Endothelial cell of umbilical vein (primary cell): ENCODE results near the gene DDB1. TPM values are rescaled to one million over a fixed set of nuclear protein-coding genes. Genes with fewer than 3 reads are reported as not detected.

Experiments
- BruUV-seq: library from RNA; stranded (reverse); fragments of 400-500 nt; replicated peaks from 2 replicates; lab custom pipeline; 2021; lab: Mats Ljungman, UMichigan
- CTCF ChIA-PET: fragments of 300-600, 350-600 bp; sonication (Branson Sonifier 250); formaldehyde crosslinking; loops from one replicate; lab custom pipeline; 2021; ENCODE audit warnings: antibody characterized with exemption, inconsistent platforms; lab: Charles Lee
- POLR2A ChIA-PET: fragments of 300-600, 350-600 bp; sonication (Branson Sonifier 250); formaldehyde crosslinking; loops from one replicate; lab custom pipeline; 2021; ENCODE audit warnings: antibody characterized with exemption, inconsistent platforms; lab: Charles Lee
- DNase-seq: peaks from one replicate; pipeline ENCODE4 v3.0.0-alpha.2; 2011; ENCODE audit warnings: low read depth, low spot score
- FAIRE-seq: peaks from 2 replicates; lab custom pipeline; 2011; peaks lifted over from hg19 to GRCh38; lab: Jason Lieb, UNC
- H2AFZ ChIP-seq: 2 replicates; pipeline ENCODE4 v1.6.0; 2012; ENCODE audit warnings: low read depth, low read length, control low read depth, inconsistent platforms
- H3K27ac ChIP-seq: 2 replicates; pipeline ENCODE4 v1.5.1; 2011; ENCODE audit warnings: low read depth, mild to moderate bottlenecking, control low read depth, low read length, moderate library complexity; ENCODE audit not compliant: insufficient read depth
- H3K27me3 ChIP-seq, 2 experiments: 2 replicates each; pipeline versions ENCODE4 v1.6.0 to v1.6.1; 2011; ENCODE audit warnings: low read length in 2 of 2, mixed read lengths in 1 of 2; ENCODE audit not compliant: control insufficient read depth in 2 of 2, insufficient read depth in 2 of 2
- H3K36me3 ChIP-seq, 2 experiments: 2 replicates in 1 of 2; 3 replicates in 1 of 2; pipeline ENCODE4 v1.5.1; 2011; ENCODE audit warnings: low read length in 2 of 2, mild to moderate bottlenecking in 1 of 2, moderate library complexity in 1 of 2; ENCODE audit not compliant: control insufficient read depth in 2 of 2, insufficient read depth in 2 of 2; ENCODE audit errors: extremely low read depth in 1 of 2
- H3K4me1 ChIP-seq: 3 replicates; pipeline ENCODE4 v1.5.1; 2011; ENCODE audit warnings: mild to moderate bottlenecking, low read length; ENCODE audit not compliant: control insufficient read depth, insufficient read depth; ENCODE audit errors: extremely low read depth
- H3K4me2 ChIP-seq: 2 replicates; pipeline ENCODE4 v1.6.1; 2011; ENCODE audit warnings: low read length, control low read depth, mixed read lengths; ENCODE audit not compliant: insufficient read depth
- H3K4me3 ChIP-seq, 3 experiments: fragments of 200-600 bp in 1 of 3; sonication (generic), shearing (Covaris generic) in 1 of 3; replicated peaks in 1 of 3; 2 replicates each; pipeline ENCODE4 v1.5.1; 2011 to 2016; ENCODE audit warnings: control low read depth in 3 of 3, low read length in 3 of 3, mild to moderate bottlenecking in 2 of 3, inconsistent platforms in 1 of 3, low read depth in 1 of 3, moderate library complexity in 1 of 3; ENCODE audit not compliant: insufficient read depth in 1 of 3
- H3K79me2 ChIP-seq: 2 replicates; pipeline ENCODE4 v1.6.0; 2012; ENCODE audit warnings: low read length, inconsistent platforms; ENCODE audit not compliant: control insufficient read depth, insufficient read depth
- H3K9ac ChIP-seq: replicated peaks from 2 replicates; pipeline ENCODE3; 2011; ENCODE audit warnings: low read length, control low read depth; ENCODE audit not compliant: insufficient read depth; ENCODE audit errors: extremely low read depth
- H3K9me1 ChIP-seq: replicated peaks from 3 replicates; pipeline ENCODE4 v1.6.0; 2011; ENCODE audit warnings: mild to moderate bottlenecking, low read length; ENCODE audit not compliant: control insufficient read depth, insufficient read depth; ENCODE audit errors: extremely low read depth
- H3K9me3 ChIP-seq: replicated peaks from 2 replicates; pipeline ENCODE4 v1.5.1; 2012; ENCODE audit warnings: low read length, inconsistent platforms; ENCODE audit not compliant: control insufficient read depth, insufficient read depth
- H4K20me1 ChIP-seq: replicated peaks from 2 replicates; pipeline ENCODE3; 2011; ENCODE audit warnings: mild to moderate bottlenecking, low read length; ENCODE audit not compliant: control insufficient read depth, insufficient read depth; ENCODE audit errors: extremely low read depth
- EZH2 ChIP-seq: IDR thresholded peaks from 2 replicates; pipeline ENCODE4 v1.6.1; 2012; ENCODE audit warnings: borderline replicate concordance, low read depth, mild to moderate bottlenecking, moderate library complexity, low read length, inconsistent platforms; ENCODE audit not compliant: severe bottlenecking
- FOS ChIP-seq: IDR thresholded peaks from 2 replicates; pipeline ENCODE4 v1.6.1; 2011; ENCODE audit warnings: mild to moderate bottlenecking, low read length, moderate library complexity, borderline replicate concordance; ENCODE audit not compliant: insufficient read depth
- GATA2 ChIP-seq: IDR thresholded peaks from 2 replicates; pipeline ENCODE4 v1.7.0; 2011; ENCODE audit warnings: low read depth, mild to moderate bottlenecking, moderate library complexity, mixed read lengths, low read length; ENCODE audit not compliant: insufficient read length, insufficient read depth
- MYC ChIP-seq: IDR thresholded peaks from one replicate; pipeline ENCODE4 v1.6.1; 2011; ENCODE audit warnings: mild to moderate bottlenecking, low read depth, low read length
- POLR2A ChIP-seq: IDR thresholded peaks from 2 replicates; pipeline ENCODE4 v1.6.1; 2012; ENCODE audit warnings: low read depth, mild to moderate bottlenecking, control low read depth, low read length
- POLR2AphosphoS5 ChIP-seq: IDR thresholded peaks from 2 replicates; pipeline ENCODE4 v1.6.1; 2012; ENCODE audit warnings: low read depth, mild to moderate bottlenecking, control low read depth, low read length, moderate library complexity; ENCODE audit not compliant: insufficient read depth
- dilution Hi-C: fragments of 300-500 bp; cut with MboI; formaldehyde crosslinking; loops from one replicate; pipeline ENCODE4 v1.15.0; 2019; ENCODE audit warnings: low sequenced_read_pairs; ENCODE audit not compliant: extremely low pct_ligation_motif_present
- intact Hi-C: fragments of 100-400 bp; cut with micrococcal nuclease; formaldehyde crosslinking; loops from one replicate; pipeline ENCODE4 v1.10.0; 2022
- polyA plus RNA-seq, 4 experiments: library from polyadenylated mRNA; depleted of rRNA in 3 of 4; stranded (reverse) in 3 of 4; unstranded in 1 of 4; fragments of >200 nt; gene quantifications; 2 replicates each; pipeline versions ENCODE4 v1.2.1 to v1.2.3, GENCODE V29; 2011 to 2012; ENCODE audit warnings: missing spikeins in 1 of 4
- total RNA-seq: library from RNA; stranded (reverse); gene quantifications from 2 replicates; pipeline ENCODE4 v1.2.3, GENCODE V29; 2021
- TF ChIP-seq, protein P1 (sequence below): IDR thresholded peaks from 2 replicates; pipeline ENCODE4 v1.6.1; 2011; ENCODE audit not compliant: insufficient read depth, insufficient read length
- TF ChIP-seq, protein P2 (sequence below), 2 donors: IDR thresholded peaks; 1 replicate in 1 of 2; 2 replicates in 1 of 2; pipeline ENCODE4 v1.5.1; 2011; ENCODE audit warnings: low read length in 2 of 2, mild to moderate bottlenecking in 2 of 2, moderate library complexity in 2 of 2, control low read depth in 1 of 2, inconsistent platforms in 1 of 2, low read depth in 1 of 2; ENCODE audit not compliant: insufficient read depth in 1 of 2; ENCODE audit errors: extremely low read depth in 1 of 2

Gene DDB1
- total and polyA plus RNA-seq, 2 donors (not counting 3 experiments of a cell fraction or from before 2014, with no cell fraction given): 229 to 230 TPM

GRCh38 chr11:61339490-61339878, 6.6 kb upstream of the DDB1 start:
- no peak for FAIRE-seq
- BruUV-seq: no TSS peak
- intact Hi-C loops (loop anchor here (10.0 kb wide), 1 partner anchor 85 kb away; no protein-coding TSS in a partner anchor), dilution Hi-C loops (no loop called here)
- POLR2A ChIA-PET: no interaction called here
- TF ChIP-seq POLR2A: no peak
- TF ChIP-seq EZH2: no peak
- no peak for TF ChIP-seq POLR2AphosphoS5
- TF ChIP-seq MYC: no peak
- no peak for TF ChIP-seq GATA2
- TF ChIP-seq, protein P1, sequence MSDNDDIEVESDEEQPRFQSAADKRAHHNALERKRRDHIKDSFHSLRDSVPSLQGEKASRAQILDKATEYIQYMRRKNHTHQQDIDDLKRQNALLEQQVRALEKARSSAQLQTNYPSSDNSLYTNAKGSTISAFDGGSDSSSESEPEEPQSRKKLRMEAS: no peak
- TF ChIP-seq FOS: no peak
- TF ChIP-seq, protein P2, sequence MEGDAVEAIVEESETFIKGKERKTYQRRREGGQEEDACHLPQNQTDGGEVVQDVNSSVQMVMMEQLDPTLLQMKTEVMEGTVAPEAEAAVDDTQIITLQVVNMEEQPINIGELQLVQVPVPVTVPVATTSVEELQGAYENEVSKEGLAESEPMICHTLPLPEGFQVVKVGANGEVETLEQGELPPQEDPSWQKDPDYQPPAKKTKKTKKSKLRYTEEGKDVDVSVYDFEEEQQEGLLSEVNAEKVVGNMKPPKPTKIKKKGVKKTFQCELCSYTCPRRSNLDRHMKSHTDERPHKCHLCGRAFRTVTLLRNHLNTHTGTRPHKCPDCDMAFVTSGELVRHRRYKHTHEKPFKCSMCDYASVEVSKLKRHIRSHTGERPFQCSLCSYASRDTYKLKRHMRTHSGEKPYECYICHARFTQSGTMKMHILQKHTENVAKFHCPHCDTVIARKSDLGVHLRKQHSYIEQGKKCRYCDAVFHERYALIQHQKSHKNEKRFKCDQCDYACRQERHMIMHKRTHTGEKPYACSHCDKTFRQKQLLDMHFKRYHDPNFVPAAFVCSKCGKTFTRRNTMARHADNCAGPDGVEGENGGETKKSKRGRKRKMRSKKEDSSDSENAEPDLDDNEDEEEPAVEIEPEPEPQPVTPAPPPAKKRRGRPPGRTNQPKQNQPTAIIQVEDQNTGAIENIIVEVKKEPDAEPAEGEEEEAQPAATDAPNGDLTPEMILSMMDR (IDR thresholded peaks at IDR 0.05; ENCODE audit: extremely low read depth in 1 of 2, insufficient read depth in 1 of 2, low read depth in 1 of 2, low read length in 2 of 2): no peak
- H3K4me3 ChIP-seq: no peak overlapping the region
- DNase-seq: no peak
- peaks cover 0 to 2% of the 10 kb centered on the region in 2 experiments for H3K36me3 ChIP-seq
- no peak overlapping the region for H3K9ac ChIP-seq
- no peaks in the 10 kb centered on the region for H3K27me3 ChIP-seq
- CTCF ChIA-PET: interaction anchor here (8.0 kb wide), 1 partner anchor 45 kb away, joined by 345 read pairs; no protein-coding TSS in a partner anchor
- no peak overlapping the region for H3K27ac ChIP-seq
- H3K4me1 ChIP-seq: no peaks in the 10 kb centered on the region
- H2AFZ ChIP-seq: no peak overlapping the region
- no peaks in the 10 kb centered on the region for H3K9me3 ChIP-seq
- H3K9me1 ChIP-seq: no peaks in the 10 kb centered on the region
- H3K4me2 ChIP-seq: no peak overlapping the region
- H3K79me2 ChIP-seq: no peaks in the 10 kb centered on the region
- H4K20me1 ChIP-seq: no peaks in the 10 kb centered on the region
